Sigmoid colon (tissue), 7 donors: ENCODE measurements around the gene TRIM2. TPM values are rescaled to one million over a fixed set of nuclear protein-coding genes. Genes with fewer than 3 reads are reported as not detected.
A peak's percentile ranks its signal among the peaks of the same experiment; 100 is the strongest.

Experiments used
- DNase-seq: peaks from one replicate; pipeline ENCODE4 v3.0.0-alpha.2; 2019
- H3K27ac ChIP-seq, 4 donors: fragments of 200-600 bp; sonication (generic); one replicate each; pipeline ENCODE4 v1.5.1; 2016 to 2019; ENCODE audit warnings: mild to moderate bottlenecking in 1 of 4
- H3K27me3 ChIP-seq, 3 donors: fragments of 200-600 bp; sonication (generic); one replicate each; pipeline ENCODE4 v1.5.1; 2019; ENCODE audit warnings: mild to moderate bottlenecking in 1 of 3
- H3K36me3 ChIP-seq, 4 donors: fragments of 200-600 bp; sonication (generic); one replicate each; pipeline ENCODE4 v1.5.1; 2016 to 2019
- H3K4me1 ChIP-seq, 4 donors: fragments of 200-600 bp; sonication (generic); one replicate each; pipeline ENCODE4 v1.5.1; 2017 to 2019
- H3K4me3 ChIP-seq, 4 donors: fragments of 200-600 bp; sonication (generic); one replicate each; pipeline ENCODE4 v1.5.1; 2017 to 2019; ENCODE audit warnings: mild to moderate bottlenecking in 2 of 4, moderate library complexity in 1 of 4
- H3K9me3 ChIP-seq, 4 donors: fragments of 200-600 bp in 3 of 4; sonication (generic) in 3 of 4; one replicate each; pipeline versions ENCODE4 v1.5.1 to v1.6.1; 2013 to 2019
- EP300 ChIP-seq, 4 donors: sonication (generic); formaldehyde crosslinking; IDR thresholded peaks; one replicate each; pipeline ENCODE4 v1.6.1; 2017; ENCODE audit warnings: antibody characterized with exemption in 4 of 4
- POLR2A ChIP-seq, 2 donors: fragments of 450-650 bp; IDR thresholded peaks; one replicate each; pipeline ENCODE4 v1.6.1; 2016; ENCODE audit warnings: antibody characterized with exemption in 2 of 2, mild to moderate bottlenecking in 2 of 2, moderate library complexity in 2 of 2
- POLR2AphosphoS5 ChIP-seq, 4 donors: sonication (generic); formaldehyde crosslinking; IDR thresholded peaks; one replicate each; pipeline ENCODE4 v1.6.1; 2017; ENCODE audit warnings: antibody characterized with exemption in 4 of 4
- WGBS, 2 donors: extraction: QIAGEN DNeasy Blood & Tissue Kit; methylation state at CpG; one replicate each; pipeline ENCODE4 v1.1.7; 2013; 5-methylcytosine and 5-hydroxymethylcytosine counted together
- intact Hi-C: fragments of 100-400 bp; cut with DNase I; formaldehyde crosslinking; loops from one replicate; pipeline ENCODE4 v1.15.1; 2023
- polyA plus RNA-seq, 3 donors: library from polyadenylated mRNA; stranded (reverse); fragments of 200-250 nt; gene quantifications; one replicate each; pipeline ENCODE4 v1.2.3, GENCODE V29; 2013
- total RNA-seq, 4 donors: library from RNA; depleted of rRNA; stranded (reverse); fragments of >200 nt; gene quantifications; one replicate each; pipeline ENCODE4 v1.1.0, GENCODE V29; 2016
- TF ChIP-seq, protein P1 (sequence below), 4 experiments: fragments of 450-650 bp in 3 of 4; fragments of 200-600 bp in 1 of 4; IDR thresholded peaks; one replicate each; pipeline ENCODE4 v1.5.1; 2016 to 2019; ENCODE audit warnings: antibody characterized with exemption in 4 of 4, mild to moderate bottlenecking in 3 of 4, moderate library complexity in 2 of 4
- donor health status: healthy with polysubstance abuse.
- donor health status: Bipolar disorder and iron deficiency.
- donor health status: healthy.

Gene TRIM2
- total and polyA plus RNA-seq, 7 donors = 19.8 to 51.7 (median 31.6) TPM

GRCh38 chr4:153233761-153234371 is 29.6 kb downstream of the TRIM2 start:
- TF ChIP-seq POLR2A (IDR thresholded peaks at IDR 0.05) = no peak
- no peak for TF ChIP-seq EP300 (IDR thresholded peaks at IDR 0.05)
- TF ChIP-seq, protein P1, sequence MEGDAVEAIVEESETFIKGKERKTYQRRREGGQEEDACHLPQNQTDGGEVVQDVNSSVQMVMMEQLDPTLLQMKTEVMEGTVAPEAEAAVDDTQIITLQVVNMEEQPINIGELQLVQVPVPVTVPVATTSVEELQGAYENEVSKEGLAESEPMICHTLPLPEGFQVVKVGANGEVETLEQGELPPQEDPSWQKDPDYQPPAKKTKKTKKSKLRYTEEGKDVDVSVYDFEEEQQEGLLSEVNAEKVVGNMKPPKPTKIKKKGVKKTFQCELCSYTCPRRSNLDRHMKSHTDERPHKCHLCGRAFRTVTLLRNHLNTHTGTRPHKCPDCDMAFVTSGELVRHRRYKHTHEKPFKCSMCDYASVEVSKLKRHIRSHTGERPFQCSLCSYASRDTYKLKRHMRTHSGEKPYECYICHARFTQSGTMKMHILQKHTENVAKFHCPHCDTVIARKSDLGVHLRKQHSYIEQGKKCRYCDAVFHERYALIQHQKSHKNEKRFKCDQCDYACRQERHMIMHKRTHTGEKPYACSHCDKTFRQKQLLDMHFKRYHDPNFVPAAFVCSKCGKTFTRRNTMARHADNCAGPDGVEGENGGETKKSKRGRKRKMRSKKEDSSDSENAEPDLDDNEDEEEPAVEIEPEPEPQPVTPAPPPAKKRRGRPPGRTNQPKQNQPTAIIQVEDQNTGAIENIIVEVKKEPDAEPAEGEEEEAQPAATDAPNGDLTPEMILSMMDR (IDR thresholded peaks at IDR 0.05) = no peak
- TF ChIP-seq POLR2AphosphoS5 (IDR thresholded peaks at IDR 0.05) = peak in 1 of 4 donors; percentile 24
- H3K9me3 ChIP-seq = no peaks in the 10 kb centered on the region
- no peaks in the 10 kb centered on the region for H3K36me3 ChIP-seq
- no peak overlapping the region for H3K4me3 ChIP-seq
- no peaks in the 10 kb centered on the region for H3K27me3 ChIP-seq
- H3K4me1 ChIP-seq = peaks cover 0 to 30% (median 25%) of the 10 kb centered on the region in 4 donors
- WGBS, 2 donors = 37 to 47% methylated on average over 5 of the region's 5 CpGs
- intact Hi-C loops = no loop called here
- DNase-seq = peak; percentile 72
- H3K27ac ChIP-seq = peak overlapping the region in 1 of 4 donors; percentile 61

DNA sequence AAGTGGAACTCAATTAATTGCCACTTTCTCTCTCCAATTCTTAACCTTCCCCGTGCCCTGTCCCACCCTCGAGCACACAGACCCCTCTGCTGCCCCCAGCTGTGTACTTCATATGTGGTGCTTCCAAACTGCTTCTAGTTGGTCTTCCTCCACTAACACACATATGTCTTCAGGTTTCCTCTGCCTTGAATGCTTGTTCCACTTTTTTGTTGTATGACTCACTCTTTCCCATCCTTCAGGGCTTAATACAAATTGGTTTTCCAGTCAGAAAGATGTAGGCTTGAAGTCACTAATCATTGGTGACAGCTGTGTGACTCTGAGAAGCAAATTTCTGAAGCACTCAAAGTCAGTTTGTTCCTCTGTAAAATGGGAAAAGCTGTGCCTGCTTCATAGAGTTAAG is 30.6 kb downstream of the TRIM2 start:
- Histone ChIP-seq H3K4me1 (peaks cover 0 to 30% (median 25%) of the 10 kb centered on the region in 4 donors), H3K27ac (peak overlapping the region in 1 of 4 donors; percentile 61), H3K9me3 (no peaks in the 10 kb centered on the region), H3K27me3 (no peaks in the 10 kb centered on the region), H3K36me3 (peaks cover 0 to 2% (median 0%) of the 10 kb centered on the region in 4 donors), H3K4me3 (no peak overlapping the region)
- 76 to 88% methylated on average over 2 of the region's 2 CpGs for WGBS, 2 donors
- no peak for DNase-seq
- intact Hi-C loops = no loop called here
- TF ChIP-seq EP300 (IDR thresholded peaks at IDR 0.05) (no peak), POLR2A (IDR thresholded peaks at IDR 0.05) (no peak), POLR2AphosphoS5 (IDR thresholded peaks at IDR 0.05) (no peak)
- TF ChIP-seq, protein P1 (IDR thresholded peaks at IDR 0.05) = no peak

GRCh38 chr4:153238135-153238919 is 34.1 kb downstream of the TRIM2 start:
- Histone ChIP-seq H3K4me1 (peaks cover 0 to 39% (median 34%) of the 10 kb centered on the region in 4 donors), H3K27ac (no peak overlapping the region), H3K36me3 (peaks cover 0 to 12% (median 0%) of the 10 kb centered on the region in 4 donors), H3K9me3 (no peaks in the 10 kb centered on the region), H3K27me3 (no peaks in the 10 kb centered on the region), H3K4me3 (no peak overlapping the region)
- TF ChIP-seq POLR2A (IDR thresholded peaks at IDR 0.05) (no peak), EP300 (IDR thresholded peaks at IDR 0.05) (no peak), POLR2AphosphoS5 (IDR thresholded peaks at IDR 0.05) (no peak)
- TF ChIP-seq, protein P1 (IDR thresholded peaks at IDR 0.05) = no peak
- no peak for DNase-seq
- intact Hi-C loops = no loop called here
- 82 to 89% methylated on average over 5 of the region's 5 CpGs for WGBS, 2 donors

DNA sequence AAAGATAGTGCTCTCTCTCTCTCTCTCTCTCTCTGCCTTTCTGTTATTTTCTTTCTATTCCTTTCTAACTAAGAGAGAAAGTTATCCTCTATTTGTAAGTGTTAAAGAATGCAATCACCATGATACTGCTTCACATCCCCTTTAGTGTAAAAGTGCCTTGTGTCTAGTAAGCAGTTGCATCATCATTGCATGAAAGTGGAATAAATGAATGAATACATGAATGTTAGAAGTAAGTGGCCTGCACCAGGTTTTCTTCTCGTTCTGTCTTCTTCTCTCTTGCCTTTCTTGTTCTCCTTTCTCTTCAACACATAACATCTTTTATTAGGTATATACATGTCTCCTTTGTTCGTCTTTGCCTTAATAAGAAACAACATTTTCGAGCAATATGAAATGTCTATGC is 35.2 kb downstream of the TRIM2 start:
- intact Hi-C loops = no loop called here
- peaks cover 0 to 12% (median 0%) of the 10 kb centered on the region in 4 donors for H3K36me3 ChIP-seq
- H3K4me1 ChIP-seq = peaks cover 0 to 30% (median 23%) of the 10 kb centered on the region in 4 donors
- no peak overlapping the region for H3K4me3 ChIP-seq
- TF ChIP-seq POLR2AphosphoS5 (IDR thresholded peaks at IDR 0.05) (no peak), EP300 (IDR thresholded peaks at IDR 0.05) (no peak), POLR2A (IDR thresholded peaks at IDR 0.05) (no peak)
- TF ChIP-seq, protein P1 (IDR thresholded peaks at IDR 0.05) = no peak
- no peak for DNase-seq
- H3K9me3 ChIP-seq = no peaks in the 10 kb centered on the region
- no peak overlapping the region for H3K27ac ChIP-seq
- H3K27me3 ChIP-seq = no peaks in the 10 kb centered on the region
- WGBS, 2 donors = 85 to 94% methylated on average over 3 of the region's 3 CpGs
